Activated naive CD4-positive, alpha-beta T cell (primary cell): ENCODE results near the gene RAB40C.

Experiments
- DNase-seq, 4 experiments: peaks; one replicate each; lab custom pipeline; 2025; lab: John Stamatoyannopoulos, UW

Gene RAB40C

DNA sequence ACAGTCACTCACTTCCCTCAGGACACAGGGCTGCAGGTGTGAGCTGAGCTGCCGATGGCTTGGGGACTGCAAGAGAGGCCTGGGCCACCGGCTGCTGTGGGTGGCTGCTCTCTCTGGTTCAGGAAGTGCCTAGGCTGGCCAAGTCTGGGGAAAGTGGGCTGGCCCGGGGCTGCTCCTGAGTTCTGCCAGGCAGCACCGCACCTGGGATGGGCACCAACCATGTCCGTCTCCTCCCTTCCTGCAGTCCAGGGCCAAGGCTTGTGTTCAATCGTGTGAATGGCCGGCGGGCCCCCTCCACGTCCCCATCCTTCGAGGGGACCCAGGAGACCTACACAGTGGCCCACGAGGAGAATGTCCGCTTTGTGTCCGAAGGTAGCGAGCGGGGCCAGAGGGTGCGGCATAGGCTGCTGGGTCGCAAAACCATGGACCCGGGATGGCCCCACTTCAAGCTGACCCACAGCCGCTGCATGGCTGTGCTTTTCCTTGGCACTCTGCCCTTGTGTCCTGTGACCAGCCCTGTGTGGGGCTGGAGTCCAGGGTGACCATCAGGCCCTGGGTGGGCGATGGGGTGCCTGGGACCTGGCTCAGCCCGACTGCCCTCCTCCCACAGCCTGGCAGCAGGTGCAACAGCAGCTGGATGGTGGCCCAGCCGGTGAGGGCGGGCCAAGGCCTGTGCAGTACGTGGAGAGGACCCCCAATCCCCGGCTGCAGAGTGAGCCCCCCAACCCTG is 57.5 kb downstream of the RAB40C start:
- no peak for DNase-seq

DNA sequence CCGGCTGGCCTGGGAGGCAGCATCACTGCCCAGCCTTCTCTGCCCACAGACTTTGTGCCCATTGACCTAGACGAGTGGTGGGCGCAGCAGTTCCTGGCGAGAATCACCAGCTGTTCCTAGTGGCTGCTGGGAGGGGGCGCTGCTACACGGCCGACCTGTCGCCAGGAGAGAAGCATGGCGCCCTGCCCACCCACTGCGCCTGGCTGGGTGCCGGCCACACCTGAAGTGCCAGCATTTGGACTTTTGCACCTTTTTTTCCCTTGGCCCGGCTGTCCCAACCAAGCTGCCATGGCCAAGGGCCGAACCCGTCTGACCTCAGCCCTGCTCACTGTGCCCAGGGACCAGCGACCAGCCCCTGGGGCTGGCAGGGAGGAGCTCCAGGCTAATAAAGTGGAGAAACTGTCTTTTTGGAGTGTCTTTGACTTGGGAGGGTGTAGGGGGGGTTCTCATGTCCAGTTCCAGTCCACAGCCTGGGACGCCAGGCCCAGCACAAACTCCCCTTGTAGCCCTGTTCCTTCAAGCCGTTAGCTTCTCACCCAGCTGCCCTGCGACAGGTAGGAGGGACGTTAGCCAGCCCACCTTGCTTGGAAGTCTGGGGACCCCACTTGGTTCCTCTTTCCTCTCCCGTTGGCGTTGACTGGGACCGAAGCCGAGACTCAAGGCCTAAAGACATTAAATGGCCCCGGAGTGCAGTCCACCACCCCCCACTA is 58.4 kb downstream of the RAB40C start:
- no peak for DNase-seq

DNA sequence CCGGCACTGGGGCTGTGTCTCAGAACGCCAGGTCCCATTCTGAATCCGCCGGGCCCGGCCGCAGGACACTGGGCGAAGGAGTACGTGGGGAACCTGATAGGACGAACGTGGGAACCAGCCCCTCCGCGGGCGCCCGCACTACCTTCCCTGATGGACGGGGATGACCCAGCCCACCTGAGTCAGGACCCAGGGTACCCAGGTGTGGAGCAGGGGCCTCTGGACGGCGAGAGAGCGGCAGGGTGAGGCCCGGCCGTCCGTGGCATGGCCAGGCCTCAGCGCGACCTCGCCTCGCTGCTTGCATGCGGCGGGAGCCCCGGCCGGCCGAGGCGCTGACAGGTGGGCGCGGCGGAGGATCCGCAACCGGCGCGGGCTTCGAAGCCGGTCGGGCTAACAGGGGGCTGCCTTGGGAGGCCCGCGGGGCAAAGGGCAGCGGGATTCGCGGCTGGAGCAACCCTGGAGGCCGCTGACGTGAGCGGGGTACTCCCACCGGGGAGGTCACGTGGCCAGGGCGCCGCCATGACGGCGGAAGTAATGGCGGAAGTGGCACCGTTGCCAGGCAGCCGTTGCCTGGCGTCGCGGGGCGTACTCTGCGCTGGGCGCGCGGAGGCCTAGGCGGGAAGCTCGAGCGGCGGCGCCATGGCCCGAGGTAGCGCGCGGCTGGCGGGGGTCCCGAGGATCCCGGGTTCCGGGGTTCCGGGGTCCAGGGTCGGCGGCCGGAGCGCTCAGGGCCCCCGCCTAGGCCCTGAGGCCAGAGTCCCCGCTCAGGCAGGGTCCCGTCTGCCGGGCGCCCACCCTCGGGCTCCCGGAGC is 59.1 kb downstream of the RAB40C start, which contains the start of gene WDR90:
Gene WDR90, plus strand, starts transcription at position 585 of the 809 bp plus-strand sequence. Its CDS starts 52 bp downstream, at position 637.
- peak; percentile 77 to 90 (median 80) for DNase-seq

DNA sequence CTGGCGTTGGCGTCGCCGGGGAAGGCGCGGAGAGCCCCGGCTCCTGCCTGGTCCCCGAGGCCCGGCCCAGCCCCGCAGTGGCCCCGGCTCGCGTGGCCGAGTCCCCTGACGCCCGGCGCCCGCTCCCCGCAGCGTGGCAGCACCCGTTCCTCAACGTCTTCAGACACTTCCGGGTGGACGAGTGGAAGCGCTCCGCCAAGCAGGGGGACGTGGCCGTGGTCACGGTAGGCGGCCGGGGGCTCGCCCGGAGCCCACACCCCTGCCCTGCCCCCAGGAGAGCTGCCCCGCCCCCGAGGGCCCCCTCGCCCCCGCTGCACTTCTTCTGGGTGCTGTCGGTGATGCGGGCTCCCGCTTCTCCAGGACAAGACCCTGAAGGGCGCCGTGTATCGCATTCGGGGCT is 59.8 kb downstream of the RAB40C start:
- no peak for DNase-seq

DNA sequence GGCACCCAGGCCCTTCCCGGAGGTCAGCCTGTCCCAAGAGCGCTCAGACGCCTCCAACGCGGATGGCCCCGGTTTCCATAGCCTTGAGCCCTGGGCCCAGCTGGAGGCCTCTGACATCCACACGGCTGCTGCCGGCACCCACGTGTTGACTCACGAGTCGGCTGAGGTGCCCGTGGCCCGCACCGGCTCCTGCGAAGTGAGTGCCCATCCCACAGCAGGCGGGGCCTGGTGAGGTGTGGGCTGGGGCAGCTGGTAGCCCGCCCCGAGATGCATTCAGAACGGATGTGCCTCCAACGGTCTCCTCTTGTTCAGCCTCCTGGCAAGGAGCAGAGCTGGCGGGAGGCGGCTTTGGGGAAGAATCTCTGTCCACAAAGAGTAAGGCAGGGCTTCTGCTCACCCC is 62.0 kb downstream of the RAB40C start:
- DNase-seq = no peak

DNA sequence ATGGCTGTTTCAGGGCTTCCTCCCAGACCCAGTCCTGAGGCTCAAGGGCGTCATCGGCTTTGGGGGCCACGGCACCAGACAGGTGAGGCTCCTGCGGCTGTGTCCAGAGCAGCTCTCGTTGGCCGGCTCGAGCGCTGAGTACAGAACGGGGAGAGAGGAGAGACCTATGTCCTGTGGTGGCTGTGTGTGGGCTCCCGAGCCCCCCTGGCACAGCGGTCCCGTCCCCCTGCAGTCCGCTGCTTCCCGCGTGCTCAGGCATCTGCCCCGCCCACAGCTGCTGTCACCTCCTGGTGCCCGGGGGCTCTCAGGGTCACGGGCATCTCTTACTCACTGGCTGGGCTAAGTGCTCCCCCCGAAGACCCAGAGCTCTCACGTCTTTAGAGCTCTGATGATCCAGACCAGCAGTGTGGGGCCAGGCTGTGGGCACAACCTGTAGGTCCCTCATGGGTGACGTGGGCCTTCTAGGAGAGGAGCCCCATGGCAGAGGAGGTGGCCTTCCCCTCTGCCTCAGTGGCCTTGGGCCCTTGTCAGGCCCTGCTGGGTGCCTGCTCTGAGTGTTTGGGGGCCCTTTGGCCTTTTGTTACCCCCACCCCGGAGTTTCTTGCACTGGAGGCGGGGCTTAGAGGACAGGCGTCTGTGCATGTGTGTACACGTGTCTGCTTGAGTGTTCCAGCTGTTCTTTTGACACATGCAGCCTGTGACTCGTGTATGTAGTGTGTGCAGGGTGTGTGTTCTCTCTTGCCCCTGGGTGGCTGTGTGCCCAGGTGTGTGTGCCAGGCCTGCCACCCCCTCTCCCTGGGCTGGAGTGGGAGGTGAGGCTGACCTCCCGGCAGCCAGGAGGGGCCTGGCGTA is 62.8 kb downstream of the RAB40C start:
- DNase-seq = no peak

DNA sequence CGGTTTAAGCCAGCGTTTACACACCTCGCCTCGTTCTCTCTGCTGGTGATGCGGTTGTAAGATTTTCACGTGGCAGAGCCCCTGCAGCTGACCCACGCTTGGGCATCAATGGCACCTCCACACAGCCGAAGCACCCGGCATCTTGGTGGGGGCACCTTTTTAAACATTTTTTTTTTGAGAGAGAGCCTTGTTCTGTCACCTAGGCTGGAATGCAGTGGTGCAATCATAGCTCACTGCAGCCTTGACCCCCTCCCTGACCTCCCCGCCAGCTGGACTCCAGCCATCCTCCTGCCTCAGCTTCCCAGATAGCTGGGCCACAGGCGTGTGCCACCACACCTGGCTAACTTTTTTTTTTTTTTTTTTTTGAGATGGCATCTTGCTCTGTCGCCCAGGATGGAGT is 64.2 kb downstream of the RAB40C start:
- DNase-seq = no peak

DNA sequence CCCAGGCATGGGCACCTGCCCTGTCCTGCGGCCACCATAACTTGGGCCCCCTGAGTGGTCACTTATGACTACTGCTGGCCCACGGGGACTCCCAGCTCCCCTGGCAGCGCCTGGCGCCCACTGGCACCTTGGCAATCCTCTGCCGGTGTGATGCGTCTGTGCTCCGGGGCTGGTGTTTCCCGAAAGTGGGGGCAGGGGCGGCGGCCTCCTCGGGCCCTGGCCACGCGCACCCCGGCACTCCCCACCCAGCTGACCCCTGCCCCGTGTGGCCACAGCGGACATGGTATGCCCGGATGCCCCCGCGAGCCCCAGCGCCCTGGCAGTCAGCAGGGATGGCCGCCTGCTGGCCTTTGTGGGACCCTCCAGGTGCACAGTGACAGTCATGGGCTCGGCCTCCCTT is 67.6 kb downstream of the RAB40C start:
- no peak for DNase-seq

DNA sequence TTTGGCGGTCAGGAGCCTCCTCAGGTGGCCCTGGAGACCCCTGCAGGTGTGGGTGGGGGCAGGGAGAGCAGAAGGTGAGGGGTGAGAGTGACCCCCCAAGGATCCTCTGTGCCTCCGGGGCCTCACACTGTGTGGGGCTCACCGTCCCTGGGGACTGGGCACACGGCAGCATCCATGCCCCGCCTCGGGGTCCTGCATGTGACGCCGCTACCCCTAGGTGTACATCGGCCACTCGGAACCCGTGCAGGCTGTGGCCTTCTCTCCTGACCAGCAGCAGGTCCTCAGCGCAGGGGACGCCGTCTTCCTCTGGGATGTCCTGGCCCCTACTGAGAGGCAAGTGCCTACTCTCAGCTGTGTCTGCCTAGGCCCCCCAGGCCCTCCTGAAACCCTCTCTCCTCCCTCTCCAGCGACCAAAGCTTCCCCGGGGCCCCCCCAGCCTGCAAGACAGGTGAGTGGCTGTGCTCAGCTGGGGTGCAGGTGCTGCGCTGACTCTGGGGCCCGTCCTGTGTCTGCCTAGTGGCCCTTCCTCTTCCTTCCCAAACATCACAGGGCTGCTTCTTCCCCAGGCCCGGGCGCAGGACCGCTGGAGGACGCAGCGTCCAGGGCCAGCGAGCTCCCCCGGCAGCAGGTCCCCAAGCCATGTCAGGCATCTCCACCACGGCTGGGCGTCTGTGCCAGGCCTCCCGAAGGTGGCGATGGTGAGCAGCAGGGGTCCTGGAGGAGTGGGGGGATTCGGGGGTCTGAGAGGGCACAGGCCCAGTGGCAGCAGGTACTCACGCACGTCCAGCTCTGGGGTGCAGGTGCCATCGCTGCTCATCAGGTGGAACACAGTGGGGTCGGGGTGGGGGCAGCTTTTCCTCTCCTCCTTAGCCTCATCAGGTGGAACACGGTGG is 69.1 kb downstream of the RAB40C start:
- DNase-seq = no peak

DNA sequence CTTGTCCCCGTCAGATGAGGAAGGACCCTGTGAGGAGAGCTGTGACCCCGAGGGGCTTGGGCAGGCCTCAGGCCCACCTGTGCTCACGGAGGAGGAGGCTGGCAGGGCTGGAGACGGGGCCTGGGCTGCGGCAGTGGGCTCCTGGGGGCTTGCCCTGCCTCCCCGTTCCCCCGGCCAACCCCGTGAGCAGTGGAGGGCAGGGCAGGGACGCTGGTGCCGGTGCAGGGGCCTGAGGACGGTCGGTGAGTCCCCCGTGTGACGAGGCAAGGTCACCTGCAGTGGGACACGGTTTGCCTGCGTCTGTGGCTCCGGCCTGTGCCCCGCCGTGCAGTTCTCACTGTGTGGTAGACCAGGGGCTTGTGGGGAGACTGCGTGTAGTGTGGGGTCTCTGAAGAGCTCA is 69.8 kb downstream of the RAB40C start:
- DNase-seq = no peak

DNA sequence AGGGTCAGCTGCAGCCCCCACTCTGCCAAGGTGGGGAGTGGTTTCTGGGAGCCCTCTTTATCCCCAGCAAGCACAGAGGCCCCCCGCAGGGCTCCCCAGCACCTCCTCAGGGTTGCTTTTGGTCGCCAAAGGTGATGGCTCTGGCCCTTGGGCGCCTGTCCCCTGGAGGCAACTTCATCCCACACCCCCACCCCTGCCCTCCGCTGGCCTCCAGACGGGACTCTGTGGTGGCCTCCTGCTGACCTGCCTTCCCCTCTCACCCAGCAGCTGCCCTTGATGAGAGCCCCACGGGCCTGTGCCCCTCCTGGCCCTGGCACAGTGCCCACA is 70.2 kb downstream of the RAB40C start:
- no peak for DNase-seq

DNA sequence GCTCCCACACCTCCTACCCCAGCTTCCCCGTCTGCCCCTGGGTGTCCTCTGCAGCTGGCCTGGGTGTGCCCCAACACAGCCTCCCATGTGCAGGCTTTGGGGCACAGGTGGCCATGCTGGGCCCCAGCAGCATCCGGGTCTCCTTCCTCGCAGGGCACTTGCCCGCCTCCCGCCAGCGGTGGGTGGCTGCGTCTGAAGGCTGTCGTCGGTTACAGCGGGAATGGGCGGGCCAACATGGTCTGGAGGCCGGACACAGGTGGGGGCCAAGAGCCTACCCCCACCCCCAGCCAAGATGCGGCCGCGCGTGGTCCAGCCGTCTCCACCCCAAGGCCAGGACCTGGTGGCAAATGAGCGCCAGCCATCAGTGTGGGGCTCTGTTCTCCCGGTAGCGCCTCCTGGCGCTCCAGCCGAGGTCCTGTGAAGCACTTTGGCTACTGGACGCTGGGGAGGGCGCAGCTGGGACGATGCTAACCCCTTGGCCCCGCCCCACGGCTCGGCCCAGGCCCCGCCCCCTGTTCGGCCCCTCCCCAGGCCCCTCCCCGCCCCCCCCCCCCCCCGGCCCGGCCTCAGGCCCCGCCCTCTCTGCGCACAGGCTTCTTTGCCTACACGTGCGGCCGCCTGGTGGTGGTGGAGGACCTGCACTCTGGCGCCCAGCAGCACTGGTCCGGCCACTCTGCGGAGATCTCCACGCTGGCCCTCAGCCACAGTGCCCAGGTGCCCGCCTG is 70.8 kb downstream of the RAB40C start:
- peak in 3 of 4 experiments; percentile 50 to 75 (median 61) for DNase-seq

DNA sequence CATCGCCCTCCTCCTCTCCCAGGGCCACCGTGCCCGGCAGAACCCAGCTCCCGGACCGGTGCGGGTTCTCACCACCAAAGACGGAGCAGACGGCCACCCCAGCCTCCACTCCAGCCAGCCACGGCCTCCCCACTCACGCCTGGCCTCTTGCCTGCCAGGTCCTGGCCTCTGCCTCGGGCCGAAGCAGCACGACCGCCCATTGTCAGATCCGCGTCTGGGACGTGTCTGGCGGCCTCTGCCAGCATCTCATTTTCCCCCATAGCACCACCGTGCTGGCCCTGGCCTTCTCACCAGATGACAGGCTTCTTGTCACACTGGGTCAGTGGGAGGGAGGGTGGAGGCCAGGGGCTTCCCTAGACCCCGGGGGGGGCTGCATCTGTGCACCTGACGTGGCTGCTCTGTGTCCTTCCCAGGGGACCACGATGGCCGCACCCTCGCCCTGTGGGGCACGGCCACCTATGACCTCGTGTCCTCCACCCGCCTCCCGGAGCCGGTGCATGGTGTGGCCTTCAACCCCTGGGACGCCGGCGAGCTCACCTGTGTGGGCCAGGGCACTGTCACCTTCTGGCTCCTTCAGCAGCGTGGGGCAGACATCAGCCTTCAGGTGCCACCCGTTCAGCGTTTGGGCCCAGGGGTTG is 71.4 kb downstream of the RAB40C start:
- no peak for DNase-seq

DNA sequence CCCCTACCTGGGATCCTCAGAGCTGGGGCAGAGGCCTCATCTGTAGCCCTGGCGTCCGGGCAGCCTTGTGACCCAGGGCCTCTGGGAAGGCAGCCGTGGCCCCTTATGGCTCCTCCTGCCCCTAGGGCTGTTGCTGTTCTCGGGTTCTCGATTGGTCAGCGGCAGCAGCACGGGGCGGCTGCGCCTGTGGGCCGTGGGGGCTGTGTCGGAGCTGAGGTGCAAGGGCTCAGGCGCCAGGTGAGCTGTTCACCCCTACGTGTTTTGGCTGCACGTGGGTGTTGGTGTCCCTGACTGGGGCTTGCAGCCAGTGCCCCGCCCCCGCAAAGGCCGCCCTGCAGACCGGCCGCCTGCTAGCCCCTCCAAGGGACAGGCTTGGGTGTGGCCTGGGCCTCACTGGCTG is 72.2 kb downstream of the RAB40C start:
- no peak for DNase-seq

DNA sequence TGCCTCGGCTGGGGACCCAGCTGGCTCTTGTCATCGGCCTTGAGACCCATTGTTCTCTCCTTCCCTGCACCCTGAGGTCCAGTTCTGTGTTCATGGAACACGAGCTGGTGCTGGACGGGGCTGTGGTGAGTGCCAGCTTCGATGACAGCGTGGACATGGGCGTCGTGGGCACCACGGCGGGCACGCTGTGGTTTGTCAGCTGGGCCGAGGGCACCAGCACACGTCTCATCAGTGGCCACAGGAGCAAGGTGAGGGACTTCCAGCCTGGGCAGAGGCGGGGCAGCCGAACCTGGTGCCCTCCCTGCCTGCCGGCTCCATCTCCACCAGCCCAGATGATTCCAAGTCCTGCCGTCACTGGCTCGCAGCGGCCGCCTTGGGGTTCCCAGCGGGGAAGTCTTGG is 72.7 kb downstream of the RAB40C start:
- DNase-seq = no peak

DNA sequence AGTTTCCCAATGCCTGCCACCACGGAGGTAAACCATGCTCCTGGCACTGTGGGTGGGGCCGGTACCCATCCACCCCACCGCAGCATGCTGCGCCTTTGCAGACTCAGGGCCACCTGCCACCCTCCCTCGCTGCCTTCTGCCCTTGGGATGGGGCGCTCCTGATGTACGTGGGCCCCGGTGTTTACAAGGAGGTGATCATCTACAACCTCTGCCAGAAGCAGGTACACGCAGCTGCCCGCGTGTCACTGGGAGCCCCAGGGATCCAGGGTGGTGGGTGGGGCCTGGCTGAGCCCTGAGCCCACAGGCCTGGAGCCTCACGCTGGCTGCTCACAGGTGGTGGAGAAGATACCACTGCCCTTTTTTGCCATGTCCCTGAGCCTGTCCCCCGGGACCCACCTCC is 76.7 kb downstream of the RAB40C start:
- DNase-seq = no peak

DNA sequence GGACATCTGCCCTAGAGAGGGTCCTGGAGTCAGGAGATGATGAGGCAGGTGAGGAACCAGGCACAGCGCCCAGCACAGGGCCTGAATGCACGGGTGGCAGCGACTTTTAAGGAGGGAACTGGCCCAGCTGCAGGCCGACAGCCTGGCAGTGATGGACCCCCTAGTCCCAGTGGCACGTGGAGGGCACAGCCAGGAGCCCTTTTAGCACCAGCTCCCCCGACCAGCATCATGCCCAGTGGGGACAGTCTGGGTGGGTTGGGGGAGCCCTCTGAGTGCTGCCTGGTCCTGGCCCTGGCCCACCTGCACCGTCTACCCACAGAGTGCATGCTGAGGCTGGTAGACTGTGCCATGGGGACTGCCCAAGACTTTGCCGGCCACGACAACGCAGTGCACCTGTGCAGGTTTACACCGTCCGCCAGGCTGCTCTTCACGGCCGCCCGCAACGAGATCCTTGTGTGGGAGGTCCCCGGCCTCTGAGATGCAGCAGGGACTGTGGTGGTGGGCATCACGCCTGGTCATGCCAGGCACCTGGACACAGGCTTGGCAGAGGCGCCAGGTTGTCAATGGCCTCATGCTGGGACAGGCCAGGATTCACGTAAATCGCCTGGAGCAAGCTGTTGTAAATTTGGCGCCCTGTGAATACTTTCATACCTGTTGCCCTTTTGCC is 77.4 kb downstream of the RAB40C start:
- no peak for DNase-seq

DNA sequence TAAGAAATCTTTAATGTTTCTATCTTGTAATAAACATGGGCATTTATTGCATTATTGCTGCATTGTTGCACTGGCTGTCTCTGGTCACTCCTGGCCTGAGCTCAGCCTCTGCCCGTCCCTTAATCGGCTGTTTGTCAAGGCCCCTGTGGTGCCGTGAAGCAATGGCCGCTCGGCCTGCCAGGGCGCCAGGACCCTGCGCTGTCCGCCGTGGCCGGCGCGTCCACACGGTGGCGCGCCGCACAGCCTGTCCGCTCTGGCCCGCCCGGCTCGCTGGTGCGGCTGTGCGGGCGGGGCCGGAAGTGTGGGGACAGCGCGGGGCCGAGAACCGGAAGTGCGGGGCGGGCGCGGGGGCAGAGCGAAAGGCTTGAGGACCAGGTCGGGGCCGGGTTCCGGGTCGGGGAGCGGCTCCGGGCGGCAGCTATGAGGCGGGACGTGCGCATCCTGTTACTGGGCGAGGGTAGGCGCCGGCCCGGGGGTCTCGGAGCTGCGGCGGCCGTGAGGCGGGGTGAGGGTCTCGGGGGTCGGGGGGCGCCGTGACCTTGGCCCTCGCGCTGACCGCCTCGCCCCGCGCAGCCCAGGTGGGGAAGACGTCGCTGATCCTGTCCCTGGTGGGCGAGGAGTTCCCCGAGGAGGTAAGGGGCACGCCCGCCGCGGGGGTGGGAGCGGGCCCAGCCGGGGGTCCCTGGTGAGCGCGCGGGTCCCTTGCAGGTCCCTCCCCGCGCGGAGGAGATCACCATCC is 78.1 kb downstream of the RAB40C start, which contains the start of gene RHOT2:
Gene RHOT2, plus strand, starts transcription at position 353 of the 739 bp plus-strand sequence. Its CDS starts 68 bp downstream, at position 421.
- DNase-seq = peak; percentile 73 to 89 (median 80)
